Kidney (tissue), 14 donors: Measurements from ENCODE around the gene ATAD2B. TPM values are rescaled to one million over a fixed set of nuclear protein-coding genes. Genes with fewer than 3 reads are reported as not detected.

Experiments
- DNase-seq, 5 donors: peaks; one replicate each; pipeline ENCODE4 v3.0.0-alpha.2; 2013 to 2020
- FAIRE-seq: peaks from 2 replicates; lab custom pipeline; 2012; peaks lifted over from hg19 to GRCh38; lab: Jason Lieb, UNC
- H3K27ac ChIP-seq, 2 donors: one replicate each; pipeline ENCODE4 v1.7.0; 2013; ENCODE audit warnings: low read depth in 2 of 2, low read length in 2 of 2, inconsistent platforms in 1 of 2
- H3K27me3 ChIP-seq: one replicate; pipeline ENCODE4 v1.7.1; 2013; ENCODE audit warnings: low read length, inconsistent platforms; ENCODE audit not compliant: control insufficient read depth, insufficient read depth
- H3K36me3 ChIP-seq, 3 donors: one replicate each; pipeline versions ENCODE4 v1.7.0 to v1.7.1; 2013; ENCODE audit warnings: low read length in 3 of 3, control low read depth in 1 of 3, inconsistent platforms in 1 of 3; ENCODE audit not compliant: insufficient read depth in 3 of 3, control insufficient read depth in 2 of 3
- H3K4me1 ChIP-seq, 3 donors: one replicate each; pipeline versions ENCODE4 v1.7.0 to v1.7.1; 2013; ENCODE audit warnings: low read length in 3 of 3, inconsistent platforms in 1 of 3, low read depth in 1 of 3; ENCODE audit not compliant: control insufficient read depth in 2 of 3, insufficient read depth in 2 of 3
- H3K4me3 ChIP-seq, 3 donors: one replicate each; pipeline versions ENCODE4 v1.7.0 to v1.8.1; 2013; ENCODE audit warnings: low read length in 3 of 3, control low read depth in 1 of 3, inconsistent platforms in 1 of 3
- H3K9ac ChIP-seq, 3 donors: one replicate each; pipeline versions ENCODE4 v1.7.0 to v1.7.1; 2013; ENCODE audit warnings: low read length in 3 of 3, control low read depth in 1 of 3, inconsistent platforms in 1 of 3
- H3K9me3 ChIP-seq, 3 donors: one replicate each; pipeline versions ENCODE4 v1.7.0 to v1.7.1; 2013; ENCODE audit warnings: low read length in 3 of 3, control low read depth in 1 of 3, inconsistent platforms in 1 of 3; ENCODE audit not compliant: control insufficient read depth in 2 of 3, insufficient read depth in 1 of 3
- intact Hi-C: fragments of 100-400 bp; cut with DNase I; formaldehyde crosslinking; loops from one replicate; pipeline ENCODE4 v1.11.1; 2022
- polyA plus RNA-seq: library from polyadenylated mRNA; stranded (reverse); fragments of 350-450 nt; fragmentation: Illumina TruSeq; extraction: RNeasy Lipid Tissue Mini Kit (QIAGEN cat#74804); gene quantifications from one replicate; pipeline ENCODE4 v1.2.3, GENCODE V29; 2014; ENCODE audit warnings: low read depth, low replicate concordance; ENCODE audit not compliant: insufficient read depth
- total RNA-seq: library from RNA; stranded (reverse); fragmentation: NEBNext Ultra II Directional; extraction: Animal tissue kit (Norgen Biotek cat#: 25700); gene quantifications from one replicate; pipeline ENCODE4 v1.2.1, GENCODE V29; 2021
- TF ChIP-seq, protein P1 (sequence below): IDR thresholded peaks from 3 replicates; pipeline ENCODE4 v1.5.1; 2012; ENCODE audit warnings: mild to moderate bottlenecking, moderate library complexity, borderline replicate concordance; ENCODE audit not compliant: insufficient read depth; ENCODE audit errors: extremely low read depth
- donor health status: control.
- donor health status: control.
- donor health status: control.
- donor health status: control.
- donor health status: control.
- donor health status: DM: yes; HTN: yes; CAD: no.
- donor health status: Normal renal cell carcinoma (clear cell type).

The ATAD2B gene
- total and polyA plus RNA-seq, 2 donors from 2014 or later: 2.3 to 28.7 TPM

DNA sequence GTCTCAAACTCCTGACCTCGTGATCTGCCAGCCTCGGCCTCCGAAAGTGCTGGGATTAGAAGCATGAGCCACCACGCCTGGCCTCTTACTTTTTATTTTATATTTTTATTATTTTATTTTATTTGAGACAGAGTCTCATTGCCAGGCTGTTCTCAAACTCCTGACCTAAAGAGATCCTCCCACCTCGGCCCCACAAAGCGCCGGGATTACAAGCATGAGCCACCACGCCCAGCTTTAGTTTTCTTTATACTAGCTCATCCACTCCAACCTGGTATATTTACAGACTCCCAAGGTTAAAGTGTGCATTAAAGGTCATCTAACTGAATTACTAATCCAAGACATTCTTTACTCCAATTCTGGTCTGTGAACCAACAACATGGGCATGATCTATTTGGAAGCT lies 26.8 kb downstream of the ATAD2B start:
- TF ChIP-seq, protein P1, sequence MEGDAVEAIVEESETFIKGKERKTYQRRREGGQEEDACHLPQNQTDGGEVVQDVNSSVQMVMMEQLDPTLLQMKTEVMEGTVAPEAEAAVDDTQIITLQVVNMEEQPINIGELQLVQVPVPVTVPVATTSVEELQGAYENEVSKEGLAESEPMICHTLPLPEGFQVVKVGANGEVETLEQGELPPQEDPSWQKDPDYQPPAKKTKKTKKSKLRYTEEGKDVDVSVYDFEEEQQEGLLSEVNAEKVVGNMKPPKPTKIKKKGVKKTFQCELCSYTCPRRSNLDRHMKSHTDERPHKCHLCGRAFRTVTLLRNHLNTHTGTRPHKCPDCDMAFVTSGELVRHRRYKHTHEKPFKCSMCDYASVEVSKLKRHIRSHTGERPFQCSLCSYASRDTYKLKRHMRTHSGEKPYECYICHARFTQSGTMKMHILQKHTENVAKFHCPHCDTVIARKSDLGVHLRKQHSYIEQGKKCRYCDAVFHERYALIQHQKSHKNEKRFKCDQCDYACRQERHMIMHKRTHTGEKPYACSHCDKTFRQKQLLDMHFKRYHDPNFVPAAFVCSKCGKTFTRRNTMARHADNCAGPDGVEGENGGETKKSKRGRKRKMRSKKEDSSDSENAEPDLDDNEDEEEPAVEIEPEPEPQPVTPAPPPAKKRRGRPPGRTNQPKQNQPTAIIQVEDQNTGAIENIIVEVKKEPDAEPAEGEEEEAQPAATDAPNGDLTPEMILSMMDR: no peak
- H3K36me3 ChIP-seq: no peaks in the 10 kb centered on the region
- no peak for DNase-seq
- H3K4me1 ChIP-seq: peaks cover 0 to 6% (median 0%) of the 10 kb centered on the region in 3 donors
- intact Hi-C loops: no loop called here
- H3K27me3 ChIP-seq: no peaks in the 10 kb centered on the region
- no peak for FAIRE-seq
- no peak overlapping the region for H3K4me3 ChIP-seq
- H3K27ac ChIP-seq: no peak overlapping the region
- no peak overlapping the region for H3K9ac ChIP-seq
- H3K9me3 ChIP-seq: no peaks in the 10 kb centered on the region

DNA sequence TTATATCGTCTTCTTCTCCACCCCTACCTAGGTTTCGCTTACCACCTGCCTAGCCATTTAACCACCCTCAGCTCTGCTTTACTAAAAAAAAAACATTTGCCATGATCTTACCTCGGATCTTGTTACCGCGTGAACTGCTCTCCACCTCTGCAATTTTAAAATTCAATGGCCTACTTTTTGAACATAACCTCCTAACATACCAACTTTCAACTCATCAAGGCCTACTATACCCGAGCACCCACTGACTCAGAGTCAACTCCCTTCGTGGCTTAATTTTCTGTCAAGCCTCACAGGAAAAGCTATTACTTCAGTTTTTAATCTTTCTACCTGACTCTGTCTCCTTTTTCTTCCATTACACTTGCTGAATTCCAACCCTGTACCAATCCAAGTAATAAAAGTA lies 55.7 kb downstream of the ATAD2B start:
- H3K36me3 ChIP-seq: peaks cover 7 to 15% (median 14%) of the 10 kb centered on the region in 3 donors

DNA sequence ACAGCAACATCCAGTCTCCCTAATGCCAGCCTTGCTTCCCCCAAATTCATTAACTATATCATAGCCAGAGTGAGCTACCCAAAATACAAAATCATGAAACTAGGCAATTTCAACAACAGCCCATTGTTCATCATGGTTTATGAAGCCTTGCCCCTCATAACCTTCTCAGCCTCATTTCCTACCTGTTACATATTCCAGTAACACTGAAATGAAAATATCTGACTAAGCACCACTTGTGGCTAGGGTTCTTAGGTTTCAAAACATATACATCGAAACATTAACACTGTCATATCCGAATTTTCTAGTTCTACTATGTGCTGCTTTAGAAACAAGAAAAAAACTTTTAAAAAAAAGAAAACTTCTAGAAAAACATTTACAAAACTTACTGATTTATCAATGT lies 59.5 kb downstream of the ATAD2B start:
- no peaks in the 10 kb centered on the region for H3K4me1 ChIP-seq
- H3K36me3 ChIP-seq: peaks cover 4 to 19% (median 12%) of the 10 kb centered on the region in 3 donors
- no peaks in the 10 kb centered on the region for H3K27me3 ChIP-seq
- no peak overlapping the region for H3K27ac ChIP-seq
- TF ChIP-seq, protein P1: no peak
- no peak overlapping the region for H3K9ac ChIP-seq
- DNase-seq (no peak), FAIRE-seq (no peak)
- no peaks in the 10 kb centered on the region for H3K9me3 ChIP-seq
- H3K4me3 ChIP-seq: no peak overlapping the region
- intact Hi-C loops: no loop called here

More for the DNA sequence above, 55.7 kb downstream of the ATAD2B start:
- no peak overlapping the region for H3K27ac ChIP-seq
- no peak overlapping the region for H3K4me3 ChIP-seq
- FAIRE-seq: no peak
- intact Hi-C loops: no loop called here
- H3K9ac ChIP-seq: no peak overlapping the region
- no peak for DNase-seq
- no peaks in the 10 kb centered on the region for H3K9me3 ChIP-seq
- H3K27me3 ChIP-seq: no peaks in the 10 kb centered on the region
- TF ChIP-seq, protein P1: no peak
- H3K4me1 ChIP-seq: no peaks in the 10 kb centered on the region

DNA sequence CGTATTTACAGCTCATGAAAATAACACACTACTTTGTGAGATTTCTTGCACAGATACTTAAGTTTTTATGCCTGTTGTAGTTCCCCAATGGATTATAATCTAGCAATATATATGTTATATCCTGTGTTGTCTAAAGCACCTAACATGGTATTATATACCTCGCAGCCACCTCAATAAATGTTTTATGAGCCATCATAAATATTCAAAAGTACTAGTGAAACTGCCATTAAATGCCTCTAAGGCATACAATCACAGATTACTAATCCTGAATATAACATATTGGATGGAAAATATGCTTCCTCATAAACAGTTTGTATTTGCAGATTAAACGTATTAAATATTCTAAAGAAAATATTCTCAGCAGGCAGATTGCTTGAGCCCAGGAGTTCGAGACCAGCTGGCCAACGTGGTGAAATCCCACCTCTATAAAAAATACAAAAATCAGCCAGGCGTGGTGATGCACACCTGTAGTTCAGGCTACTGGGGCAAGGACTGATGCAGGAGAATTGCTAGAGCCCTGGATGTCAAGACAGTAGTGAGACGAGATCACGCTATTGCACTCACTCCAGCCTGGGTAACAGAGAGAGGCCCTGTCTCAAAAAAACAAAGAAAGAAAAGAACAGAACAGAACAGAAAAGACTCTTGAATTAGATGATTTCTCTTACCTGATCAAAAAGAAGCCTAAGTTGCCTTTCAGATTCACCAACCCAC lies 64.1 kb downstream of the ATAD2B start:
- Histone ChIP-seq H3K36me3 (peaks cover 2 to 21% (median 6%) of the 10 kb centered on the region in 3 donors), H3K27me3 (no peaks in the 10 kb centered on the region), H3K9ac (no peak overlapping the region), H3K9me3 (no peaks in the 10 kb centered on the region), H3K4me3 (no peak overlapping the region), H3K4me1 (no peaks in the 10 kb centered on the region), H3K27ac (no peak overlapping the region)
- DNase-seq (no peak), FAIRE-seq (no peak)
- intact Hi-C loops: no loop called here
- TF ChIP-seq, protein P1: no peak
